ENCODE results near the gene ZNF224.
"Not testable (repeated sequence)": the region's sequence is repeated elsewhere in the genome, so short reads cannot be mapped to it uniquely, and the experiment has no call there.

The ZNF224 gene

GRCh38 chr19:44093931-44094765 is at the start of gene ZNF224:
ZNF224 (plus strand) TSS chr19:44094361; CDS start chr19:44097874, 3,513 bp downstream.
- DNase-seq: peak; percentile 73 to 74

GRCh38 chr19:44050740-44051649 is 43.2 kb upstream of the ZNF224 start:
- peak in 1 of 2 experiments; percentile 1 for DNase-seq

DNA sequence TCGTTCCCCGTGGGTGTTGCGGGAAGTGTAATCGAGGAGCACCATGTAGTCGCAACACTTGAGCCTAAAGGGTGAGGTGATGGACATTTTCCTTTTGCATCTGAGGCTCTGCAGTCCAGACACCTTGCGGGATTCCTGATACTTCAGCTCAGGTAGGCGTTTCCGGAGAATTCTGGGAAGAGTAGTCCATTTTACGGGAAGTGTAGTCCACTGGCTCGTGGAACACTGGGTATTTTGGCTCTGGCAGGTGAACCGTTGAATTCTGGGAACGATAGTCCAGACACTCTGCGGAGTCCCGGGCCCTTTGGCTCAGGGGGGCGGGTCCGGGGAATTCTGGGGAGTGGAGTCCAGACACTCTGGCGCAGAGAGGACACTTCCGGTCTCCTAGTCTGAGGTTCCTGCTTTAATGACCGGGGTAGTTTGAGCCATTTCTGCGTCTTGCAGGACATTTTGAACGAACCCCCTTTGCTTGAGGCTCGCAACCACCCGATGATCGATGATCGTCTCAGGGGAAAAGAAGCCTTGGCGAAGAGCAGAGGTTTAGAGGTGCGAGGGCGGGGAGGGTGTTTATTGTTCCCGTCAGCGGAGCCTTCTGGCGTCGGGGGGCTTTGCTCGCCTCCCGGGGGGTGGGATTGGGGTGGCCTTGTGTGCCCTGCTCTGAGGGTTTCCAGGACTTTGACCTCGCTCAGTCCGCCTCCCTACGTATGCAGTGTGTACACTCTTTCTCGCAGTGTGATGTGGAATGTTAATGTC is 42.3 kb upstream of the ZNF224 start, which contains the start of gene ZNF223:
Gene ZNF223, plus strand, starts transcription at position 387 of the 753 bp plus-strand sequence. CDS start 3,141 bp downstream, outside the sequence.
- peak; percentile 50 to 56 for DNase-seq

DNA sequence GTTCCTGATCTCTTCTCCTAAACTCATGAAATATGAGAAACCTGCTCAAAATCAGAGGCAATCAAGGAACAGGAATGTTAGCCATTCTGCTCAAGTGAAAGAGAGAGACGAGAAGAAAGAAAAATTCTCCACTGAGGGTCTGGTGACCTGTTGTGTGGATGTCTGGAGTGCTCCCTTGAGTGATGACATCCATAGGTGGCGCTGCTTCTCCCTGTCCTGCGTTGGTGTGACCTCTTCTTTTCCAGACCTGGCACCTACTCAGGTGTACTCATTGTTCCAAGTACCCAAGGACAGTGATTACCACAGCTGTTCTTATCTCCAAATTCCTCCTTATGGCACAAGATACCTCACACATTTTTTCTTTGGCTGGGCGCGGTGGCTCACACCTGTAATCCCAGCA is 38.3 kb upstream of the ZNF224 start:
- no peak for DNase-seq

DNA sequence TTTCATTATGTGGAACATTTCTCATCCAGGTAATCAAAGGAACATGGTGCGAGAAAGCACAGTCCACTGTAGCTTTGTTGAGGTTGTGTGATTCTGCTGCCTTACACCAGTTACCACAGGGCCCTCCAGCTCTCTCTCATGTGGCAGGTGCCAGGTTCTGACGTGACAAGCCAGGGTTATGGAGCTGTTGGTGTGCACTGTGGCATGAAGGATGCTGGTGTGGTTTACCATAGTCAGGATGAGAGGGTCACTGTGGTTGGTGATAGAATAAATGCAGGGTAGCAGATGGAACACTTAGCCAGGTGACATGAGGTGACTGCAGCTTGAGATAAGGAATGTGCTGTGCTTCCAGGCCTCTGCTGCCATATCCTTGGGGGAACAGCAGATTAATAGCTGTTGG is 34.9 kb upstream of the ZNF224 start:
- no peak for DNase-seq

- no peak for DNase-seq
These were observed 33.1 kb upstream of the ZNF224 start for GRCh38 chr19:44061038-44061437.

DNA sequence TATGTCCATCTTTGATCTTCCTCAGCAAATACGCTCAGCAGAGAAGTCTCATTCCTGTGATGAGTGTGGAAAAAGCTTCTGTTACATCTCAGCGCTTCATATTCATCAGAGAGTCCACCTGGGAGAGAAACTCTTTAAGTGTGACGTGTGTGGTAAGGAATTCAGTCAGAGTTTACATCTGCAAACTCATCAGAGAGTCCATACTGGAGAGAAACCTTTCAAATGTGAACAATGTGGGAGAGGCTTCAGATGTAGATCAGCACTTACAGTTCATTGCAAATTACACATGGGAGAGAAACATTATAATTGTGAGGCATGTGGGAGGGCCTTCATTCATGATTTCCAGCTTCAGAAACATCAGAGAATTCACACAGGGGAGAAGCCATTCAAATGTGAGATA is 27.9 kb upstream of the ZNF224 start:
- DNase-seq: no peak

- no peak for DNase-seq
These were observed 24.7 kb upstream of the ZNF224 start for GRCh38 chr19:44069415-44069814.

DNA sequence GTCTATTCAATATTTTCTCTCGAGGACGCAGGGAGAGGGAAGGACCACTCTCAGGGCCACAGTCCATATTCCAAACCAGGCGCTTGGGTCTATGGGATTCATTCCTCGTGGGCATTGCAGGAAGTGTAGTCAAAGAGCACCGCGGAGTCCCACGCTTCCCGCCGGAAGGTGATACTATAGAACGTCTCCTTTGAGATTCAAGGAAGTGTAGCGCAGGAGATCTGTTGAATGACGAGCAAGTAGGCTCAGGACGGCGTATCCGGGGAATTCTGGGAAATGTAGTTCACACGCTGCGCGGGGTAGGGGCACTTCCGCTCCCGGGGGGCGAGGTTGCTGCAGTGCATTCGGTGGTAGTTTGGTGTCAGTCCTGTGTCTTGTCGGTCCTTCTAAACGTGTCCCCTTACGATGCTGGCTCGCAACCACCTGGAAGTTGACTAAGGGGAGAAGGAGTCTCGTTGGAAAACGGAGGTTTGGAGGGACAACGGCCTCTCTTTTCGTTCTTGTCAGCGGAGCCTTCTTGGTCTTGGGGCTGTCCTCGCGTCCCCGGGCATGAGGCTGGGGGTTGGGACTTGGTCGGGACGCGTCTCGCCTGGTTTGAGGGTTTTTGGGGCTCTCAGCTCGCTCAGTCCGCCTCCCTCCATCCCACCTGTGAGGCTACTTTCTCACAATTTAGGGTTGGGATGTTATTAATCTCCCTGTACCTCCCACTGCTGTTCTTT is 22.2 kb upstream of the ZNF224 start, which contains the start of gene ZNF284:
Gene ZNF284, plus strand, starts transcription at position 336 of the 719 bp plus-strand sequence. CDS start 4,231 bp downstream, outside the sequence.
- DNase-seq: peak; percentile 80

DNA sequence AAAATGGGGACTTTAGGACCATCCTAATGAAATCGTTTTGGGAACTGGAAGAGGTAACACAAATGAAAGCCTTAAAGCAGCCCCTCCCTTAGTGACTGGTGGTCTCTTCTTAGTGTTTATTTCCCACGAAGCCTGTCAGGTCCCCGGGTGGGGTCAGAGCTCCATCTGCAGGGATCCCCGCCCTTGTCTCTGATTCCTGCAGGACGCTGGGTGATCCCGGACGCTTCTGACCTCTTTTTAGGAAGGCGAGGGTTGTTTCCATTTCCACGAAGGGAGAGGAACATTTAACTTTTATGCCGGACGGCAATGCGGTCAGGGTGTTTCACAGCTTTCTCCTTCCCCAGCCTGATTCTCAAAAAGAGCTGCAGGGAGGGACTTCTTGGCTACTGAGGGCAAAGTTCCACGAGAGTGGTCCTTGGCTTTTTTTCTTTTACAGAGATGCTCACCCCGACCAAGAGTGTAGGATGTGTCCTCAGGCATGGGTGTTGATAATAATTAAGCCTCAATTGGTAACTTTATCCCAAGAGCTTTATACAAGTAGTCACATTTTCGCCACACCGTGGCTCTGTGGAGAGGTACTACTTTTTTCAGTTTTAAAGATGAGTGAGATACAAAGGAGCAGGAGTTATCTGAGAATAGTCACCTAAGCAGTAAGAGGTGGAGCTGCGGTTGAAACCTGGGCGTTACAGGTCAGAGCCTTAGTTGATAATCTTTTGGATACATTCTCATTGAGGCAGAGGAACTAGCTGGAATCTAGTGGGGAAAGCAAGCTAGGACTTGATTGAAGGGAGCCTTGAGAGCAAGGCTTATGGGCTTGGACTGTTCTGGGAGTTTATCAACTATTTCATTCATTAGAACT is 21.4 kb upstream of the ZNF224 start:
- no peak for DNase-seq

DNA sequence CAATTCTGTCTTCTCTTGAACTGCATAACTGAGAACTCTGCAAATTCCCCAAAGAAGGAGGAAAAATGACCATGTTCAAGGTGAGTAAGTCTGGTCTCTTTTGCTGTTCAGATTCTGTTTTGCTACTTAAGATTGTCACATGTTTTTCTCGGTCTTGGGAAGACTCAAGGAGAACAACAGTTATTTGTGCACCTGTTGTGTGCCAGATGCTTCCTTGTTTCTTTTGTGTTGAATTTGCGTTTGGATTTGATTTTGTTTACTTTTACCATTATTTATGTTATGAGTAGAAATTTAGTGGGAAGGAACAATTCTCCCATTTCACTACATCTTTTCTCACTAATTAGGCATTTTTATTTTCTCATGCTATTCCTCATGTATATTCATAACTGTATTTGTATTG is 17.8 kb upstream of the ZNF224 start:
- no peak for DNase-seq

- no peak for DNase-seq
These were observed 2.1 kb upstream of the ZNF224 start for GRCh38 chr19:44092108-44092507.

GRCh38 chr19:44107751-44108150 is 13.6 kb downstream of the ZNF224 start:
- DNase-seq: no peak

DNA sequence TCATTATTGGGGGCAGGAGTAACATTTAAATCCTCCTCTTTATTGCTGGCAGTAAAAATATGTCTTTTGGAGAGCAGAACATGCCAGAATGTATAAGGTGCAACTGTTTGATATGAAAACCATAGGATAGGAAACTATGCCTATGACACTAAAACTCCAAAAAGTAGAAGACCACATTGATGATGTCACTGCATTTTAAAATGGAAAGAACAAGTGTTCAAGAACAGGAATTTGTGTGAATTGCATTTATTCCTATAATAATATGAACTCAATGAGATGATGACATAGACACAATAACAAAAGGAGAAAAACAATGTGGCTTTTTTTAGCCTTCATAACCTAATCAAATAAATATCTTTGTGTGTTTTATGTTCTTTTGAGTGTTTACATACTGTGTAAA is 15.3 kb downstream of the ZNF224 start:
- DNase-seq: no peak

- no peak for DNase-seq
These were observed 17.8 kb downstream of the ZNF224 start for GRCh38 chr19:44111910-44112463.

GRCh38 chr19:44112802-44113137 is 18.6 kb downstream of the ZNF224 start:
- DNase-seq: no peak

DNA sequence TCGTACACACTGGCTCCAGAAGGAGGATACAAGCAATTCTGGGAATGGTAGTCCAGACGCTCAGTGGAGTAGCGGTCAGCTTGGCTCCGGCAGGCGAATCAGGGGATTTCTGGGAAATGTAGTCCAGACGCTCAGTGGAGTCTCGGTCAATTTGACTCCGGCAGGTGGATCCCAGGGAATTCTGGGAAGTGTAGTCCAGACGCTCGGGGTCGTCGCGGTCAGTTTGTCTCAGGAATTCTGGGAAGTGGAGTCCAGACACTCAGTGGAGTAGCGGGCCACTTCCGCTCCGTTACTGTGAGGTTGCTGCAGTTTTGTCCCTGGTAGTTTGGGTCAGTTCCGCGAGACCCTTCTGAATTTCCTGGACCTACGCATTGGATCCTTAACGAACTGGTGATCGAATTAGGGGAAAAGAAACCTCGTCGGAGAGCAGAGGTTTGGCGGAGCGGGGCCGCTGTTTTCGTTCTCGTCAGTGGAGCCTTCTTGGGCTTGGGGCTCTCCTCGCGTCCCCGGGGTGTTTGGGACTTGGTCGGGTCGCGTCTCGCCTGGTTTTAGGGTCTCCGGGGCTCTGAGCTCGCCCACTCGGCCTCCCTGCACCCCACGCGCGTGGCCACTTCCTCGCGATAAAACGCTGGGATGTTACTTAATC is 19.1 kb downstream of the ZNF224 start, which contains the start of gene ZNF225:
Gene ZNF225, plus strand, starts transcription at position 262 of the 646 bp plus-strand sequence. CDS start 2,429 bp downstream, outside the sequence.
- DNase-seq: peak; percentile 75 to 77

- DNase-seq: no peak
These were observed 19.7 kb downstream of the ZNF224 start for GRCh38 chr19:44113784-44114390.

DNA sequence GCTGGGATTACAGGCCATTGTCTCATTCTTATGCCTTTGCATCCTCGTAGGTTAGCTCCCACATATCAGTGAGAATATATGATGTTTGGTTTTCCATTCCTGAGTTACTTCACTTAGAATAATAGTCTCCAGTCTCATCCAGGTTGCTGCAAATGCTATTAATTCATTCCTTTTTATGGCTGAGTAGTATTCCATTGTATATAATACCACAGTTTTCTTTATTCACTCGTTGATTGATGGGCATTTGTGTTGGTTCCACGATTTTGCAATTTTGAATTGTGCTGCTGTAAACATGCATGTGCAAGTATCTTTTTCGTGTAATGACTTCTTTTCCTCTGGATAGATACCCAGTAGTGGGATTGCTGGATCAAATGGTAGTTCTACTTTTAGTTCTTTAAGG is 27.0 kb downstream of the ZNF224 start:
- not testable (repeated sequence) for DNase-seq

DNA sequence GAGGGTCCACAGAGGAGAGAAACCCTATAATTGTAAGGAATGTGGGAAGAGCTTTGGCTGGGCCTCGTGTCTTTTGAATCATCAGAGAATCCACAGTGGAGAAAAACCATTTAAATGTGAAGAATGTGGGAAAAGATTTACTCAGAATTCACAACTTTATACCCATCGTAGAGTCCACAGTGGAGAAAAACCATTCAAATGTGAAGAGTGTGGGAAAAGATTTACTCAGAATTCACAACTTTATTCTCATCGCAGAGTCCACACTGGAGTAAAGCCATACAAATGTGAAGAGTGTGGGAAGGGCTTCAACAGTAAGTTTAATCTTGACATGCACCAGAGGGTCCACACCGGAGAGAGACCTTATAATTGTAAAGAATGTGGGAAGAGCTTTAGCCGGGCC is 37.8 kb downstream of the ZNF224 start:
- no peak for DNase-seq

Data from activated CD4-positive, alpha-beta T cell treated with anti-CD3 and anti-CD28 coated beads, Interleukin-2, amount 50 U/mL, for 4 hours (primary cell).